ENCODE measurements around the gene PXDN.
"Not testable (repeated sequence)": the region's sequence is repeated elsewhere in the genome, so short reads cannot be mapped to it uniquely, and the experiment has no call there.

Gene PXDN

GRCh38 chr2:1775511-1776035, 31.3 kb upstream of the PXDN start:
- no peak for DNase-seq

DNA sequence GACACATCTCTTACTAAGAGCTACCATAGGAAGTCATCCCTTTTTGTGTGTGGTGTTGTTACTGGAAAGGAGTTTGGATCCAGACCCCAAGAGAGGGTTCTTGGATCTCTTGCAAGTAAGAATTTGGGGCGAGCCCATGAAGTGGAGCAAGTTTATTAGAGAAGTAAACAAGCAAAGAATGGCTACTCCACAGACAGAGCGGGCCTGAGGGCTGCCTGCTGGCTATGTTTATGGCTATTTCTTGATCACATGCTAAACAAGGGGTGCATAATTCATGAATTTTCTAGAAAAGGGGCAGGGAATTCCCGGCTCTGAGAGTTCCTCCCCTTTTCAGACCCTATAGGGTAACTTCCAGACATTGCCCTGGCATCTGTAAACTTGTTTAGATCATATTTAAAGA, 30.6 kb upstream of the PXDN start:
- DNase-seq, result no peak

GRCh38 chr2:1773883-1774282, 29.6 kb upstream of the PXDN start:
- no peak for DNase-seq

GRCh38 chr2:1772471-1773267, 28.4 kb upstream of the PXDN start:
- no peak for DNase-seq

DNA sequence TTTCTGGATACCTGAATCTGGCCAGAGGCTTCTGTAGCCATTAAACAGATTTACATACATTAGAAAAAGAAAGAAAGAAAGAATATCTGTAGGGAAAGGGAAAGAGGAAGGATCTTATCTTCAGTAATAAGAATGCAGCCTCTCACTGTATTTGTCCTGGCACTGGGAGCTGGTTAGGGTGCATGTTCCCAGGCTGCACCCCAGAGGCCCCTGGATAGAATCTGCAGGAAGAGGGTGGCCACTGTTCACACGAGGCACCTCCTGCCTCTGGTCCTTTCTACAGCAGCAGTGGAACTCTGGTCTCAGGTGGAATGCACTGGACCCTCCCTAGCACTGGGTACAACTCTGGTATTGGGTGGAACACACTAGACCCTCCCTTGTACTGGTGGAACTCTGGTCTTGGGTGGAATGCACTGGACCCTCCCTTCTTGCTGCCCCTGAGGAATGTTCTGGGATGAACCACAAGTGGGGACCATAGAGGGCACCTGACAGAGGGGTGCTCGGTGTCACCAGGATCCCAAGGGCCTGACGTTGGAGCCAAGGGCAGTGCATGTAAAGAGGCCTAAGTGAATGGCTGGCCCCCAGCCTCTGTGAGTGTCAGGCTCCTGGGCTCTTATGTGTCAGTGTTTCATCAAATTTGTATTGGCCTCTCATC, 27.4 kb upstream of the PXDN start:
- no peak for DNase-seq

- no peak for DNase-seq
These were observed 26.5 kb upstream of the PXDN start for GRCh38 chr2:1770566-1771380.

GRCh38 chr2:1769703-1770422, 25.5 kb upstream of the PXDN start:
- no peak for DNase-seq

GRCh38 chr2:1767939-1768691, 23.8 kb upstream of the PXDN start:
- DNase-seq, result no peak

- no peak for DNase-seq
These were observed 22.8 kb upstream of the PXDN start for GRCh38 chr2:1766851-1767811.

GRCh38 chr2:1766425-1766824, 22.1 kb upstream of the PXDN start:
- no peak for DNase-seq

DNA sequence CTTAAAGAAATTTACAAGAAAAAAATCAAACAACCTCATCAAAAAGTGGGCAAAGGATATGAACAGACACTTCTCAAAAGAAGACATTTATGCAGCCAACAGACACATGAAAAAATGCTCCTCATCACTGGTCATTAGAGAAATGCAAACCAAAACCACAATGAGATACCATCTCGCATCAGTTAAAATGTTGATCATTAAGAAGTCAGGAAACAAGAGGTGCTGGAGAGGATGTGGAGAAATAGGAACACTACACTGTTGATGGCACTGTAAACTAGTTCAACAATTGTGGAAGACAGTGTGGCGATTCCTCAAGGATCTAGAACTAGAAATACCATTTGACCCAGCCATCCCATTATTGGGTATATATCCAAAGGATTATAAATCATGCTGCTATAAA, 20.9 kb upstream of the PXDN start:
- not testable (repeated sequence) for DNase-seq

- no peak for DNase-seq
These were observed 15.3 kb upstream of the PXDN start for GRCh38 chr2:1759611-1759930.

DNA sequence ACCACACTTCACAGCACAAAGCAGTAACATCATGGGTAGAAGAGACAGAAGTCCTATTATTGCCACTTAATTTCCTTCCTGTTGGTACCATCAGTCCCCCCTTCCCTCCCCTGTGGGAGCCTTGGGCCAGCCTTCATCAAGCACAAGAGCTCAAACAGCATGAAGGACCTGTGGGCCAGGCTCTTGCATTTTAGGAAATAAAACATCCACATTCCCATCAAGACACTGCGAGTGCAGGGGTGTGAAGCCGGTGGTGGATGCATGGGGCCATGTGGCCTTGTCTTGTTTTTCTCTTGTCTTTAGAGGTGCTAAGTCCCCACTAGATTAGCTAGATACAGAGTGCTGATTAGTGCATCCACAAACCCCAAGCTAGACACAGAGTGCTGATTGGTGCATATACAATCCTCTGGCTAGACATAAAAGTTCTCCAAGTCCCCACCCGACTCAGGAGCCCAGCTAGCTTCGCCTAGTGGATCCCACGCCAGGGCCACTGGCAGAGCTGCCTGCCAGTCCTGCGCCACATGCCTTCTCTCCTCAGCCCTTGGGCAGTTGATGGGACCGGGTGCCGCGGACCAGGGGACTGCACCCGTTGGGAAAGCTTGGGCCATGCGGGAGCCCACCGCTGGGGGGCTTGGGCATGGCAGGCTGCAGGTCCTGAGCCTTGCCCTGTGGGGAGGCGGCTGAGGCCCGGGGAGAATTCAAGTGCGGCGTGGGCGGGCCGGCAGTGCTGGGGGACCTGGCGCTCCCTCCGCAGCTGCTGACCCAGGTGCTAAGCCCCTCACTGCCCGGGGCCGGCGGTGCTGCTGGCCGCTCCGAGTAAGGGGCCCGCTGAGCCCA, 14.7 kb upstream of the PXDN start:
- no peak for DNase-seq

DNA sequence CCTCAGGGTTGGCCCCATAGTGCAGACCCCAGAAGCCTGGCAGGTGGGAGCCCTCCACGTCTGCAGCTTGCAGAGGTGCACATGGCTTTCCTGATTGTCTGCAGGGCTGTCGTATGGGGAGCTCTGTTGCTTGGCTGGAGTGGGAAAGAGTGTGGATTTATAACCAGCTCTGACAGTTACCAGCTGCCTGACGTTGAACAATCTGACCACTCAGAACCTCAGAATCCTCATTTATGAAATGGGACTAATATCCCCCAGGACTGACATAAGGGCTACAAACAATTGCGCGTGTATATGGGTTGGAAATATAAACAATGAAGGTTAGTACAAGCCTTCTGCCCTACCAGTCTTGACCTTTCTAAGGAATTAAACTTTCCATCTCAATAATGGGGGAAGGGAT, 13.9 kb upstream of the PXDN start:
- no peak for DNase-seq

DNA sequence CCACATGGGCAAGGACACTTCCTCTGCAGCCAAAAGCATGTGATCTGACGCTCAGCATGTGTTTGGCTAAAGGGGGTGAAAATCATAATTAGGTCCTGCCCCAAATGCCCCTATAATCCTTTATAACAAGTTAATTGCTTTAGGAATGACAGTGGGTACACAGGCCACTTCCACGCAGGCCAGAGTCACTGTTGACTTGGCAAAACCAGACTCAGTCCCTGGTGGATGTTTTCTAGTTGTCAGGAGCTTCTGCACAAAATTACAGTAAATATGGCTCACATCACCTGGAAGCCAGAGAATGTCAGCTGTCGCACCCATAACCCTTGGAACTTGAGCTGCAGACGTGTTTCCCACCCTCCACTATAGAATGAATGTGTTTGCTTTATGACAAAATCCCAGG, 13.3 kb upstream of the PXDN start:
- DNase-seq, result no peak

- DNase-seq, result not testable (repeated sequence)
These were observed 12.8 kb upstream of the PXDN start for GRCh38 chr2:1757146-1757545.

DNA sequence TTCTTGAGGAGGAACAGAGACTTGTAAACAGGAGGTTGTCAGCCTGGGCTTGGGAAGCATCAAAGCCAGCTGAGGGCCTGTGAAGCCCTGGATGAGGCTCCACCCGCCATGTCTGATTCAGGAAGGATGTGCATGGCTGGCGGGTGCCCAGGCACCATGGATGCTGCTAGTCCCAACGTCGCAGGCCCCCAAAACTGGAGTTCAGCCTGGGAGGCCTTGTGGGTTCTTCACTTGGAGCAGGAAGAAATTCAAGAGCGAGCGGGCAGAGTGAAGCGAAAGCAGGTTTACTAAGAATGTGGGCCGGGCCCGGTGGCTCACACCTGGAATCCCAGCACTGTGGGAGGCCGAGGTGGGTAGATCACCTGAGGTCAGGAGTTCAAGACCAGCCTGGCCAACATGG, 12.1 kb upstream of the PXDN start:
- DNase-seq, result no peak

DNA sequence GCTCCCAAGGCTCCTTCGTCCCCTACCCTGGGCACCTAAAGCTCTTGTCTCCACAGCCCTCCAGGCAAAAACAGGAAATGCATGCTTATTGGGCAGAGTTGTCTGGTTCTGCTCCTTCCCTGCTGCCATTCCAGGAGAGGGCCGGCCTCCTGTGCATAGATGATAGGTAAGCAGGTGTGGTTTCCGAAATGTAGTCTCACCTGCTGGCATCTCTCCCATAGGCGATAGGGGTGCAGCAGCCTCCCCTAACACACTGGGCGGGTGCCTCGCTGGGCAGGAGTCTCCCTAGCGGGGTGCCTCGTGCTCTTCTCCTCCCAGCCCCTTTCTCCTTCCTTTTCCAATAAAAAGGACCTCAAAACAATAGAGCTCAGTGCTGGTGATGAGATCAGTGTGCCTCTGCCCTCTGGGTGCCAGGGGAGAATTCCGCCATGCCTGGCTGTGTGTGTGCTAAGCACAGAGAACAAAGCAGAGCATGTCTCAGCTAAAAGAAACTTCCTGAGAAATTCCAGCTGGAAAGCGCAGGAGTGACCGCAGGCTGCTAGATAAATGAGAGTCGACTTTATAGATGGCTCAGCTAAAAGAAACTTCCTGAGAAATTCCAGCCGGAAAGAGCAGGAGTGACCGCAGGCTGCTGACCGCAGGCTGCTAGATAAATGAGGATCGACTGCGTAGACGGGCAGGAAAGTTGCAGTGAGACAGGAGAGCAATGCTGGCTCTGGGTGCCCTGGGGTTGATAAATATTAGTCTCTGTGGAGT, 11.3 kb upstream of the PXDN start:
- no peak for DNase-seq

DNA sequence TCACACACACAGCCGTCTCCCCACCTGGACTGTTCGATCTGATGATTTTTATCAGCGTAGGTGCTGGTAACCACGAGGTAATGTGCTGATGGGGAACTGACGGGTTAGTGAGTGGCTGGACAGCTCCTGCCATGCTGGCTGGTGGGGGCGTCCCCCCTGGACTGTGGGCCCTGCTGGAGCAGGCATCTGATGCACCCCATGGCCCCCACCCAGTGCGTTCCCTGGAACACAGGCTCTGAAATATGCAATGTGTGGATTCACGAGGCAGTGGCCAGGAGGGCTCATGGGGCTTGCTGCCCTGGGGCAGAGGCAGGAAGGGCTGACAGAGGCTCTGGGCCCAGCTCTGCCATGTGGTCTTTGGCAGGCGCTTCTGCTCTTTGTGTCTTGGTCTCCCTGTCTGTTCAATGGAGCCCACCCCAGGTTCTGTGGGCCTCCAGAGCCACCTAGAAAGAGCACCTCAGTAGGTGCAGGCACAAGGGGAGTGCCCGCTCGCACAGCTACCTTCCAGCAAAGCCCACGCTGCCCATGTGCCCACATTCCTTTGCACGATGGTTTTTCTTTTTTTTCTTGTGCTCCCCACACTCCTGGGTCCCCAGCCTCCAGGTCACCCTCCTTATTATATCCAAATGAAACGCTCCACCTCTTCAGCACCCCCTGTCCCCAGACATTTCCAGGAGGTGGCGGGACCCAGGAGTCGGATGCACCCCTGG, 10.3 kb upstream of the PXDN start:
- DNase-seq, result no peak

All from activated effector memory CD4-positive, alpha-beta T cell treated with Interleukin-2 at 50 U/mL for 16 hours (primary cell).